Measurements from ENCODE around the gene PTPRC.

GRCh38 chr1:198713081-198713480, 74.2 kb downstream of the PTPRC start:
- TF ChIP-seq USF1 (IDR thresholded peaks at IDR 0.05) (no peak), CEBPB (IDR thresholded peaks at IDR 0.05) (no peak), TAF1 (IDR thresholded peaks at IDR 0.05; ENCODE audit: low read depth) (no peak), MAX (IDR thresholded peaks at IDR 0.05) (no peak), TCF12 (IDR thresholded peaks at IDR 0.05; ENCODE audit: low read depth) (no peak), ZBTB7A (IDR thresholded peaks at IDR 0.05; ENCODE audit: low read depth) (no peak), CREB1 (IDR thresholded peaks at IDR 0.05; ENCODE audit: low read depth) (no peak), YY1 (IDR thresholded peaks at IDR 0.05; ENCODE audit: low read depth) (no peak), RAD21 (IDR thresholded peaks at IDR 0.05; ENCODE audit: low read depth) (no peak), EP300 (IDR thresholded peaks at IDR 0.05; ENCODE audit: borderline replicate concordance) (no peak), EGR1 (IDR thresholded peaks at IDR 0.05) (no peak), REST (IDR thresholded peaks at IDR 0.05; ENCODE audit: low read depth) (no peak), TEAD4 (IDR thresholded peaks at IDR 0.05) (no peak), FOXM1 (IDR thresholded peaks at IDR 0.05; ENCODE audit: borderline replicate concordance, low read depth) (no peak)

Measured in Ishikawa (cell line).